GM19193 (cell line): ENCODE results near the gene SPATA31D4.

Source experiments
- POLR2A ChIP-seq: IDR thresholded peaks from 4 replicates; pipeline ENCODE4 v1.6.1; 2011; ENCODE audit not compliant: insufficient read depth, insufficient read length; ENCODE audit errors: extremely low read depth

The SPATA31D4 gene

GRCh38 chr9:81953096-81953495 is 24.9 kb downstream of the SPATA31D4 start:
- TF ChIP-seq POLR2A, result no peak

- TF ChIP-seq POLR2A, result no peak
Measured at GRCh38 chr9:81955625-81956024, 27.4 kb downstream of the SPATA31D4 start.

GRCh38 chr9:81964218-81965171 is 36.3 kb downstream of the SPATA31D4 start:
- no peak for TF ChIP-seq POLR2A

DNA sequence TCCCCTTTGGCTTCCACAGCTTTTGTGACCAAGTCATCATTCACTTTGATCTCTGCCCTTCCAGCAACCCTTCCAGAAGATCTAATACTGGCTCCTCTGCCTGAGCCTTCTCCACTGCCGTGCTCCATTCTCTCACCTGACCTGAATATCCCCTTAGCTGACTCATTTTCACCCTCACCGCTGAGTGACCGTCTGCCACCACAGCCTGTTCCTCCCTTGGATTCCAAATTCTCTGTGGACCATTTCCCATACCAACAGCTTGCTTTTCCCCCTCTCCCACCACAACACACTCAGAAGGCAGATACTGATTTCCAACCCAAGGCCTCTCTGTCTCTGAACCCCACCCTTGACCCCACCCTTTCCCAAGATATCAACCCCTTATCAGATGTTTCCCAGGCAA is 39.8 kb downstream of the SPATA31D4 start:
- no peak for TF ChIP-seq POLR2A

GRCh38 chr9:81969971-81970370 is 41.7 kb downstream of the SPATA31D4 start:
- no peak for TF ChIP-seq POLR2A

- no peak for TF ChIP-seq POLR2A
Measured at GRCh38 chr9:81971727-81972126, 43.5 kb downstream of the SPATA31D4 start.

DNA sequence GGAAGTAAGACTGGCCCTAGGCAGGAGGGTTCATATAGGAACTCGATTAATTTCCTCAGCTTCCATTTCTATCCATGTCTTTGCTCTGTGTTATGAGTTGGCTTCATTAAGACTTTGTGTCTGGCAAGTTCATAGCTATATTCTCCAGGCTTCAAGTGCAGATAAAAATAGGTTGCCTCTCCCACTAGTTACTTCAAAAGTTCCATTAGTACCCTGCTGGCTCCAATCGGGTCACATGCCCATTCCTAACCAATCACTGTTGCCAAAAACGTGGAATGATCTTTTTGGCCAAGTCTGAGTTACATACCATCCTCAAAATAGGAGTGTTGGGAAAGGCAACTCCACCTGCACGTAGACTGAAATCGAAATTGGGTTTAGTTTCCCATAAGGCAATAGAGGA is 46.5 kb downstream of the SPATA31D4 start:
- no peak for TF ChIP-seq POLR2A

- no peak for TF ChIP-seq POLR2A
Measured at GRCh38 chr9:81976351-81976750, 48.1 kb downstream of the SPATA31D4 start.

DNA sequence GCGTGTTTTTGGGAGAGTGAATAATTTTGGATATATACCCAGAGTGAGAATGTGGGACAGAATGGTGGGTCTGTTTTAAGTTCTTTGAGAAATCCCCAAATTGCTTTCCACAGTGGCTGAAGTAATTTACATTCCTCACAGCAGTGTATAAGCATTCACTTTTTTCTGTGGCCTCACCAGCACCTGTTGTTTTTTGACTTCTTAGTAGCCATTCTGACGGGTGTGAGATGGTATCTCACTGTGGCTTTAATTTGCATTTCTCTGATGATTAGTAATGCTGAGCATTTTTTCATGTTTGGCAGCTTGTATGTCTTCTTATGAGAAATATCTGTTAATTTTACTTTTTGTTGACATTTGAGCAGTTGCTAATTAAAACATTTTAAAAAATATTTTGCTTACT is 51.0 kb downstream of the SPATA31D4 start:
- TF ChIP-seq POLR2A, result no peak

DNA sequence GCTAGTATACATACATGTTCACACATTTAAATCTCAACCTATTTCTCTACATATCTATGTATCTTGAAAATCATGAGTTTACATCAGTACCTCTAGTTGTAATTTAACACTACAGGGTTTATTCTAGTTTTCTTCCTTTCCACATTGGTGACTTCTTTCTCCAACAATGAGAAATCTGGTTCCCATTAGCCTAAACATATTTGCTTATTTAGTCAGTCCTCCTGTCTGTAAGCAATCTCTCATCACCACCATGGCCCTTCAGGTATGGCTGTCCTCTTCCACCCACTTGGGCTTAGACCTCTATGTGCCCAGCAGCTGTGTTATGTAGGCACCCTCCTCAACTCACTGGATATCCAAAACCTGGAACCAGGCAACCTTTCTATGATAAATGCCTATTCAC is 52.3 kb downstream of the SPATA31D4 start:
- no peak for TF ChIP-seq POLR2A

DNA sequence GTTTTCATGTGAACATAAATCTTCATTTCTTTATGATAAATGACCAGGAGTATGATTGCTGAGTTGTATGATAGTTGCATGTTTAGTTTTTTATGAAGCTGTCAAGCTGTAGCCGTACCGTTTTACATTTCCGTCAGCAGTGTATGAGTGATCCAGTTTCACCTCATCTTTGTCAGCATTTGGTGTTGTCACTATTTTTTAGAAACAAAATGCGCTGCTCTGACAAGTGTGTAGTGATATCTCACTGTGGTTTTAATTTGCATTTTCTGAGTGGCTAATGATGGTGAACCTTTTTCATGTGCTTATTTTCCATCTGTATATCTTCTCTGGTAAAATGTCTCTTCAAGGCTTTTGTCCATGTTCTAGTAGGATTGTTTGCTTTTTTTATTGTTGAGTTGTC is 53.7 kb downstream of the SPATA31D4 start:
- no peak for TF ChIP-seq POLR2A
